Measurements from ENCODE around the gene MPO. TPM values are rescaled to one million over a fixed set of nuclear protein-coding genes. Genes with fewer than 3 reads are reported as not detected.

MPO gene
- total and polyA plus RNA-seq, 9 of the 15 experiments (the other 6 are each of a cell fraction or from before 2014, with no cell fraction given), result 0.04 to 0.47 (median 0.39) TPM; not detected in 6

- no peak for TF ChIP-seq NCOA2 (IDR thresholded peaks at IDR 0.05; ENCODE audit: partially characterized antibody in 2 of 2)
- no peak for TF ChIP-seq PTRF (tag; IDR thresholded peaks at IDR 0.05)
- TF ChIP-seq RUNX1 (IDR thresholded peaks at IDR 0.05; ENCODE audit: low read depth), result no peak
- TF ChIP-seq WHSC1 (IDR thresholded peaks at IDR 0.05; ENCODE audit: low read length), result no peak
- no peak for TF ChIP-seq ZNF318 (IDR thresholded peaks at IDR 0.05; ENCODE audit: borderline replicate concordance in 1 of 2, low read depth in 1 of 2)
- no peak for TF ChIP-seq NCOA4 (IDR thresholded peaks at IDR 0.05; ENCODE audit: partially characterized antibody)
- TF ChIP-seq FOXP1 (CRISPR knock-in tag; IDR thresholded peaks at IDR 0.05), result no peak
- no peak for TF ChIP-seq SIN3B (IDR thresholded peaks at IDR 0.05; ENCODE audit: low read depth)
- TF ChIP-seq HSF4 (CRISPR knock-in tag; IDR thresholded peaks at IDR 0.05; ENCODE audit: borderline replicate concordance), result no peak
- TF ChIP-seq BCLAF1 (IDR thresholded peaks at IDR 0.05; ENCODE audit: borderline replicate concordance in 1 of 2, control insufficient read depth in 1 of 2, low read depth in 2 of 2, low read length in 1 of 2), result 0 out of 4 replicates have a peak, but pooled peaks of 1 of the 2 experiments have one; percentile 36
- TF ChIP-seq TEAD2 (tag; IDR thresholded peaks at IDR 0.05), result no peak
- no peak for TF ChIP-seq TAF15 (IDR thresholded peaks at IDR 0.05; ENCODE audit: low read depth, low read length)
- no peak for TF ChIP-seq HMG20B (CRISPR knock-in tag; IDR thresholded peaks at IDR 0.05)
- no peak for TF ChIP-seq FUS (optimal IDR thresholded peaks at IDR 0.05; ENCODE audit: low read depth, low read length)
- TF ChIP-seq DIDO1 (tag; IDR thresholded peaks at IDR 0.05; ENCODE audit: low read depth), result no peak
- TF ChIP-seq YBX1 (IDR thresholded peaks at IDR 0.05), result no peak
- TF ChIP-seq CCAR2 (IDR thresholded peaks at IDR 0.05; ENCODE audit: low read depth, low read length), result no peak; the same call in 1 of the 2 replicates
- TF ChIP-seq CREBBP (IDR thresholded peaks at IDR 0.05; ENCODE audit: low read depth, low read length), result no peak
- no peak for TF ChIP-seq CBX1 (IDR thresholded peaks at IDR 0.05; ENCODE audit: low read depth)
Observed at GRCh38 chr17:58325976-58326468, 45.3 kb upstream of the MPO start (continued).
